Measurements from ENCODE around the gene DPP10.
A peak's percentile ranks its signal among the peaks of the same experiment; 100 is the strongest.

DPP10 gene

GRCh38 chr2:115201386-115201785, 758.9 kb downstream of the DPP10 start:
- Histone ChIP-seq H3K27me3 (ENCODE audit: insufficient read depth, insufficient read length) (no peaks in the 10 kb centered on the region), H3K36me3 (ENCODE audit: insufficient read depth, insufficient read length, low read length) (no peaks in the 10 kb centered on the region), H3K4me1 (ENCODE audit: insufficient read depth, insufficient read length) (no peaks in the 10 kb centered on the region), H3K4me3 (ENCODE audit: insufficient read length, low read depth) (no peak overlapping the region), H3K9ac (ENCODE audit: insufficient read length, low read depth) (no peak overlapping the region), H3K9me3 (ENCODE audit: insufficient read depth, low read length) (no peaks in the 10 kb centered on the region)
- DNase-seq (ENCODE audit: low read depth, low spot score), result no peak
- TF ChIP-seq YY1 (IDR thresholded peaks at IDR 0.05; ENCODE audit: insufficient read depth, insufficient read length), result no peak
- no peak for TF ChIP-seq ZNF274 (IDR thresholded peaks at IDR 0.05; ENCODE audit: low read depth, low read length)
- no peak for TF ChIP-seq SUZ12 (IDR thresholded peaks at IDR 0.05; ENCODE audit: extremely low read depth, insufficient read depth, insufficient read length)

- Histone ChIP-seq H3K4me1 (ENCODE audit: insufficient read depth, insufficient read length) (no peaks in the 10 kb centered on the region), H3K9ac (ENCODE audit: insufficient read length, low read depth) (no peak overlapping the region), H3K4me3 (ENCODE audit: insufficient read length, low read depth) (no peak overlapping the region), H3K9me3 (ENCODE audit: insufficient read depth, low read length) (no peaks in the 10 kb centered on the region), H3K36me3 (ENCODE audit: insufficient read depth, insufficient read length, low read length) (no peaks in the 10 kb centered on the region), H3K27me3 (ENCODE audit: insufficient read depth, insufficient read length) (no peaks in the 10 kb centered on the region)
- DNase-seq (ENCODE audit: low read depth, low spot score), result no peak
- TF ChIP-seq ZNF274 (IDR thresholded peaks at IDR 0.05; ENCODE audit: low read depth, low read length), result no peak
- no peak for TF ChIP-seq SUZ12 (IDR thresholded peaks at IDR 0.05; ENCODE audit: extremely low read depth, insufficient read depth, insufficient read length)
- TF ChIP-seq YY1 (IDR thresholded peaks at IDR 0.05; ENCODE audit: insufficient read depth, insufficient read length), result no peak
Measured at GRCh38 chr2:115208493-115209164, 766.2 kb downstream of the DPP10 start.

- Histone ChIP-seq H3K36me3 (ENCODE audit: insufficient read depth, insufficient read length, low read length) (no peaks in the 10 kb centered on the region), H3K27me3 (ENCODE audit: insufficient read depth, insufficient read length) (no peaks in the 10 kb centered on the region), H3K4me1 (ENCODE audit: insufficient read depth, insufficient read length) (no peaks in the 10 kb centered on the region), H3K9ac (ENCODE audit: insufficient read length, low read depth) (no peak overlapping the region), H3K4me3 (ENCODE audit: insufficient read length, low read depth) (no peak overlapping the region), H3K9me3 (ENCODE audit: insufficient read depth, low read length) (no peaks in the 10 kb centered on the region)
- peak; percentile 59 for DNase-seq (ENCODE audit: low read depth, low spot score)
- no peak for TF ChIP-seq SUZ12 (IDR thresholded peaks at IDR 0.05; ENCODE audit: extremely low read depth, insufficient read depth, insufficient read length)
- TF ChIP-seq ZNF274 (IDR thresholded peaks at IDR 0.05; ENCODE audit: low read depth, low read length), result no peak
- TF ChIP-seq YY1 (IDR thresholded peaks at IDR 0.05; ENCODE audit: insufficient read depth, insufficient read length), result no peak
Measured at GRCh38 chr2:115214050-115214449, 771.6 kb downstream of the DPP10 start.

GRCh38 chr2:115219296-115219695, 776.9 kb downstream of the DPP10 start:
- no peaks in the 10 kb centered on the region for H3K36me3 ChIP-seq (ENCODE audit: insufficient read depth, insufficient read length, low read length)
- no peak overlapping the region for H3K4me3 ChIP-seq (ENCODE audit: insufficient read length, low read depth)
- no peaks in the 10 kb centered on the region for H3K4me1 ChIP-seq (ENCODE audit: insufficient read depth, insufficient read length)
- no peaks in the 10 kb centered on the region for H3K27me3 ChIP-seq (ENCODE audit: insufficient read depth, insufficient read length)
- no peak overlapping the region for H3K9ac ChIP-seq (ENCODE audit: insufficient read length, low read depth)
- TF ChIP-seq SUZ12 (IDR thresholded peaks at IDR 0.05; ENCODE audit: extremely low read depth, insufficient read depth, insufficient read length) (no peak), ZNF274 (IDR thresholded peaks at IDR 0.05; ENCODE audit: low read depth, low read length) (no peak), YY1 (IDR thresholded peaks at IDR 0.05; ENCODE audit: insufficient read depth, insufficient read length) (no peak)
- no peaks in the 10 kb centered on the region for H3K9me3 ChIP-seq (ENCODE audit: insufficient read depth, low read length)
- DNase-seq (ENCODE audit: low read depth, low spot score), result no peak

GRCh38 chr2:115234186-115234585, 791.7 kb downstream of the DPP10 start:
- no peak for DNase-seq (ENCODE audit: low read depth, low spot score)
- no peak for TF ChIP-seq SUZ12 (IDR thresholded peaks at IDR 0.05; ENCODE audit: extremely low read depth, insufficient read depth, insufficient read length)
- TF ChIP-seq YY1 (IDR thresholded peaks at IDR 0.05; ENCODE audit: insufficient read depth, insufficient read length), result no peak
- TF ChIP-seq ZNF274 (IDR thresholded peaks at IDR 0.05; ENCODE audit: low read depth, low read length), result no peak
- Histone ChIP-seq H3K9ac (ENCODE audit: insufficient read length, low read depth) (no peak overlapping the region), H3K4me3 (ENCODE audit: insufficient read length, low read depth) (no peak overlapping the region), H3K9me3 (ENCODE audit: insufficient read depth, low read length) (no peaks in the 10 kb centered on the region), H3K4me1 (ENCODE audit: insufficient read depth, insufficient read length) (no peaks in the 10 kb centered on the region), H3K27me3 (ENCODE audit: insufficient read depth, insufficient read length) (no peaks in the 10 kb centered on the region), H3K36me3 (ENCODE audit: insufficient read depth, insufficient read length, low read length) (no peaks in the 10 kb centered on the region)

- H3K4me1 ChIP-seq (ENCODE audit: insufficient read depth, insufficient read length), result no peaks in the 10 kb centered on the region
- TF ChIP-seq YY1 (IDR thresholded peaks at IDR 0.05; ENCODE audit: insufficient read depth, insufficient read length), result no peak
- TF ChIP-seq ZNF274 (IDR thresholded peaks at IDR 0.05; ENCODE audit: low read depth, low read length), result no peak
- no peak for TF ChIP-seq SUZ12 (IDR thresholded peaks at IDR 0.05; ENCODE audit: extremely low read depth, insufficient read depth, insufficient read length)
- H3K27me3 ChIP-seq (ENCODE audit: insufficient read depth, insufficient read length), result no peaks in the 10 kb centered on the region
- no peak overlapping the region for H3K4me3 ChIP-seq (ENCODE audit: insufficient read length, low read depth)
- no peaks in the 10 kb centered on the region for H3K36me3 ChIP-seq (ENCODE audit: insufficient read depth, insufficient read length, low read length)
- no peak overlapping the region for H3K9ac ChIP-seq (ENCODE audit: insufficient read length, low read depth)
- no peaks in the 10 kb centered on the region for H3K9me3 ChIP-seq (ENCODE audit: insufficient read depth, low read length)
- DNase-seq (ENCODE audit: low read depth, low spot score), result no peak
Measured at GRCh38 chr2:115234737-115235136, 792.3 kb downstream of the DPP10 start.

- no peak for TF ChIP-seq ZNF274 (IDR thresholded peaks at IDR 0.05; ENCODE audit: low read depth, low read length)
- TF ChIP-seq YY1 (IDR thresholded peaks at IDR 0.05; ENCODE audit: insufficient read depth, insufficient read length), result no peak
- TF ChIP-seq SUZ12 (IDR thresholded peaks at IDR 0.05; ENCODE audit: extremely low read depth, insufficient read depth, insufficient read length), result no peak
- Histone ChIP-seq H3K27me3 (ENCODE audit: insufficient read depth, insufficient read length) (no peaks in the 10 kb centered on the region), H3K36me3 (ENCODE audit: insufficient read depth, insufficient read length, low read length) (no peaks in the 10 kb centered on the region), H3K9me3 (ENCODE audit: insufficient read depth, low read length) (no peaks in the 10 kb centered on the region; the same call in 1 of the 2 replicates), H3K4me1 (ENCODE audit: insufficient read depth, insufficient read length) (no peaks in the 10 kb centered on the region), H3K4me3 (ENCODE audit: insufficient read length, low read depth) (no peak overlapping the region), H3K9ac (ENCODE audit: insufficient read length, low read depth) (no peak overlapping the region)
- no peak for DNase-seq (ENCODE audit: low read depth, low spot score)
Measured at GRCh38 chr2:115248066-115248465, 805.6 kb downstream of the DPP10 start.

Data from NT2/D1 (cell line).